GM18508 (cell line): ENCODE data around the gene PSMA6.
"Not testable (repeated sequence)": the region's sequence is repeated elsewhere in the genome, so short reads cannot be mapped to it uniquely, and the experiment has no call there.

ENCODE experiments used
- ATAC-seq: cut with Tn5 transposase; IDR thresholded peaks from one replicate; pipeline ENCODE4 v1.9.1; 2021; ENCODE audit warnings: moderate number of reproducible peaks; ENCODE audit not compliant: insufficient read depth, unreplicated experiment

The PSMA6 gene

GRCh38 chr14:35306114-35306513, 13.9 kb downstream of the PSMA6 start:
- ATAC-seq = no peak

GRCh38 chr14:35317820-35318219, 25.6 kb downstream of the PSMA6 start:
- ATAC-seq = no peak

- ATAC-seq = no peak
Observed at GRCh38 chr14:35319509-35319908, 27.3 kb downstream of the PSMA6 start.

- no peak for ATAC-seq
Observed at GRCh38 chr14:35320472-35320871, 28.3 kb downstream of the PSMA6 start.

GRCh38 chr14:35326375-35326774, 34.2 kb downstream of the PSMA6 start:
- no peak for ATAC-seq

GRCh38 chr14:35331605-35332516, 39.7 kb downstream of the PSMA6 start:
- ATAC-seq = no peak

GRCh38 chr14:35332517-35333263, 40.5 kb downstream of the PSMA6 start:
- no peak for ATAC-seq

GRCh38 chr14:35333264-35333730, 41.1 kb downstream of the PSMA6 start:
- no peak for ATAC-seq

GRCh38 chr14:35333797-35334743, 41.9 kb downstream of the PSMA6 start:
- no peak for ATAC-seq

GRCh38 chr14:35335388-35336092, 43.4 kb downstream of the PSMA6 start:
- ATAC-seq = no peak

- ATAC-seq = not testable (repeated sequence)
Observed at GRCh38 chr14:35336171-35336493, 44.0 kb downstream of the PSMA6 start.

GRCh38 chr14:35336494-35337268, 44.5 kb downstream of the PSMA6 start:
- ATAC-seq = no peak

- no peak for ATAC-seq
Observed at GRCh38 chr14:35337269-35338255, 45.4 kb downstream of the PSMA6 start.

GRCh38 chr14:35338731-35339405, 46.7 kb downstream of the PSMA6 start:
- ATAC-seq = no peak

- ATAC-seq = no peak
Observed at GRCh38 chr14:35339761-35340406, 47.7 kb downstream of the PSMA6 start.

GRCh38 chr14:35340616-35341453, 48.7 kb downstream of the PSMA6 start:
- no peak for ATAC-seq
